Measurements from ENCODE around the gene TMBIM4.
A peak's percentile ranks its signal among the peaks of the same experiment; 100 is the strongest.

TMBIM4 gene

GRCh38 chr12:66130267-66131066 is 39.3 kb downstream of the TMBIM4 start, which contains the start of gene LLPH:
Gene LLPH, minus strand, starts transcription at chr12:66130750. Its CDS starts 1,644 bp downstream, at chr12:66129106.
- peak; percentile 80 for DNase-seq (ENCODE audit: low read depth)
- peak within 1 kb of the TSS; percentile 100 for H3K4me3 ChIP-seq (ENCODE audit: control insufficient read depth, low read depth, low read length)

GRCh38 chr12:66129934-66130266 is 39.9 kb downstream of the TMBIM4 start:
- peak overlapping the region; percentile 100 for H3K4me3 ChIP-seq (ENCODE audit: control insufficient read depth, low read depth, low read length)
- TF ChIP-seq CTCF (conservative IDR thresholded peaks at IDR 0.05; ENCODE audit: control insufficient read depth, insufficient read depth, low read depth, low read length): no peak
- no peak for DNase-seq (ENCODE audit: low read depth)

More at GRCh38 chr12:66130267-66131066, 39.3 kb downstream of the TMBIM4 start, which contains the start of gene LLPH:
- TF ChIP-seq CTCF (conservative IDR thresholded peaks at IDR 0.05; ENCODE audit: control insufficient read depth, insufficient read depth, low read depth, low read length): no peak

GRCh38 chr12:66127650-66128049 is 42.1 kb downstream of the TMBIM4 start:
- TF ChIP-seq CTCF (conservative IDR thresholded peaks at IDR 0.05; ENCODE audit: control insufficient read depth, insufficient read depth, low read depth, low read length): no peak
- DNase-seq (ENCODE audit: low read depth): no peak
- no peak overlapping the region for H3K4me3 ChIP-seq (ENCODE audit: control insufficient read depth, low read depth, low read length)

- peak; percentile 5 for TF ChIP-seq CTCF (conservative IDR thresholded peaks at IDR 0.05; ENCODE audit: control insufficient read depth, insufficient read depth, low read depth, low read length)
- DNase-seq (ENCODE audit: low read depth): no peak
Measured at GRCh38 chr12:66120477-66120876, 49.3 kb downstream of the TMBIM4 start.

GRCh38 chr12:66119870-66120241 is 49.9 kb downstream of the TMBIM4 start:
- DNase-seq (ENCODE audit: low read depth): no peak
- H3K4me3 ChIP-seq (ENCODE audit: control insufficient read depth, low read depth, low read length): no peak overlapping the region
- TF ChIP-seq CTCF (conservative IDR thresholded peaks at IDR 0.05; ENCODE audit: control insufficient read depth, insufficient read depth, low read depth, low read length): no peak

More at GRCh38 chr12:66120477-66120876, 49.3 kb downstream of the TMBIM4 start:
- H3K4me3 ChIP-seq (ENCODE audit: control insufficient read depth, low read depth, low read length): no peak overlapping the region

GRCh38 chr12:66119229-66119869 is 50.4 kb downstream of the TMBIM4 start:
- DNase-seq (ENCODE audit: low read depth): peak; percentile 55
- TF ChIP-seq CTCF (conservative IDR thresholded peaks at IDR 0.05; ENCODE audit: control insufficient read depth, insufficient read depth, low read depth, low read length): no peak
- H3K4me3 ChIP-seq (ENCODE audit: control insufficient read depth, low read depth, low read length): no peak overlapping the region

Data from fibroblast of mammary gland (primary cell).